HG03558 (cell line): ENCODE results near the gene ERF.

Source experiments
- ATAC-seq: cut with Tn5 transposase; IDR thresholded peaks from one replicate; pipeline ENCODE4 v1.9.1; 2021; ENCODE audit warnings: moderate number of reproducible peaks; ENCODE audit not compliant: unreplicated experiment; ENCODE audit errors: extremely low read depth

Gene ERF

GRCh38 chr19:42219812-42220750, 34.8 kb downstream of the ERF start, which contains the start of gene ZNF526:
Gene ZNF526 (plus strand): TSS chr19:42220312. CDS start chr19:42224404, 4,092 bp downstream.
- ATAC-seq = peak; percentile 40

- ATAC-seq = peak; percentile 63
These were observed 37.1 kb downstream of the ERF start, which contains the start of gene DEDD2 for GRCh38 chr19:42217520-42218437. Gene DEDD2 (minus strand): TSS chr19:42217677. CDS start chr19:42217007, 670 bp downstream.

GRCh38 chr19:42216653-42217519, 38.0 kb downstream of the ERF start:
- ATAC-seq = no peak

GRCh38 chr19:42214810-42215485, 40.0 kb downstream of the ERF start:
- ATAC-seq = no peak

GRCh38 chr19:42212886-42213285, 42.0 kb downstream of the ERF start:
- ATAC-seq = no peak

GRCh38 chr19:42208612-42209011, 46.3 kb downstream of the ERF start:
- ATAC-seq = no peak

- ATAC-seq = no peak
These were observed 47.1 kb downstream of the ERF start for GRCh38 chr19:42207767-42208271.

GRCh38 chr19:42206871-42207755, 47.8 kb downstream of the ERF start:
- ATAC-seq = no peak

GRCh38 chr19:42204664-42205063, 50.3 kb downstream of the ERF start:
- no peak for ATAC-seq

GRCh38 chr19:42203700-42204099, 51.2 kb downstream of the ERF start:
- no peak for ATAC-seq

GRCh38 chr19:42202290-42202880, 52.5 kb downstream of the ERF start:
- ATAC-seq = no peak

GRCh38 chr19:42201489-42202289, 53.2 kb downstream of the ERF start:
- no peak for ATAC-seq

- no peak for ATAC-seq
These were observed 54.7 kb downstream of the ERF start for GRCh38 chr19:42200116-42200715.

- ATAC-seq = no peak
These were observed 55.4 kb downstream of the ERF start for GRCh38 chr19:42199440-42200115.

GRCh38 chr19:42198676-42199439, 56.1 kb downstream of the ERF start:
- no peak for ATAC-seq
